Karpas-422 (cell line): ENCODE data around the gene MTG2. TPM values are rescaled to one million over a fixed set of nuclear protein-coding genes. Genes with fewer than 3 reads are reported as not detected.

ENCODE experiments used
- DNase-seq: peaks from one replicate; pipeline ENCODE4 v3.0.0-alpha.2; 2015
- H2AFZ ChIP-seq: fragments of 200-600 bp; sonication (generic); 2 replicates; pipeline ENCODE4 v1.6.1; 2014; ENCODE audit warnings: antibody characterized with exemption, low read length, mixed read lengths
- H3K27ac ChIP-seq: fragments of 200-600 bp; sonication (generic); 2 replicates; pipeline ENCODE4 v1.5.1; 2014; ENCODE audit warnings: mild to moderate bottlenecking, low read length, moderate library complexity
- H3K27me3 ChIP-seq: fragments of 200-600 bp; sonication (generic); 2 replicates; pipeline ENCODE4 v1.6.1; 2014; ENCODE audit warnings: low read length, mixed read lengths
- H3K36me3 ChIP-seq: fragments of 200-600 bp; sonication (generic); 2 replicates; pipeline ENCODE4 v1.6.1; 2014; ENCODE audit warnings: low read length, mixed read lengths; ENCODE audit not compliant: insufficient read depth
- H3K4me1 ChIP-seq: fragments of 200-600 bp; sonication (generic); 2 replicates; pipeline ENCODE4 v1.6.1; 2014; ENCODE audit warnings: mild to moderate bottlenecking, low read length, mixed read lengths
- H3K4me2 ChIP-seq: fragments of 200-600 bp; sonication (generic); 2 replicates; pipeline ENCODE4 v1.6.1; 2014; ENCODE audit warnings: low read length, low read depth, mild to moderate bottlenecking; ENCODE audit not compliant: poor library complexity, severe bottlenecking
- H3K4me3 ChIP-seq: fragments of 200-600 bp; sonication (generic); 2 replicates; pipeline ENCODE4 v1.5.1; 2014; ENCODE audit warnings: mild to moderate bottlenecking, antibody characterized with exemption, low read length, mixed read lengths
- H3K79me2 ChIP-seq: fragments of 200-600 bp; sonication (generic); 2 replicates; pipeline ENCODE4 v1.6.1; 2014; ENCODE audit warnings: mild to moderate bottlenecking, low read length, mixed read lengths
- H3K9ac ChIP-seq: fragments of 200-600 bp; sonication (generic); 2 replicates; pipeline ENCODE4 v1.6.0; 2014; ENCODE audit warnings: low read length
- H3K9me2 ChIP-seq: fragments of 200-600 bp; sonication (generic), shearing (Covaris generic); replicated peaks from 2 replicates; pipeline ENCODE4 v1.6.0; 2014; ENCODE audit warnings: mild to moderate bottlenecking, low read length, moderate library complexity; ENCODE audit not compliant: insufficient read depth
- H3K9me3 ChIP-seq: fragments of 300-700, 200-600 bp; sonication (generic); 2 replicates; pipeline ENCODE4 v1.6.1; 2014; ENCODE audit warnings: low read length, mixed read lengths
- H4K20me1 ChIP-seq: fragments of 200-600 bp; sonication (generic); 2 replicates; pipeline ENCODE4 v1.6.1; 2014; ENCODE audit warnings: mild to moderate bottlenecking, antibody characterized with exemption, low read length, low read depth; ENCODE audit not compliant: insufficient read depth
- total RNA-seq: library from RNA; depleted of rRNA; stranded (reverse); fragments of >200 nt; shearing (Covaris generic); gene quantifications from 2 replicates; pipeline ENCODE4 v1.2.3, GENCODE V29; 2014; ENCODE audit warnings: low replicate concordance

MTG2 gene
- total RNA-seq, 1 experiment from 2014 or later, result 20.2 TPM

- no peaks in the 10 kb centered on the region for H3K9me2 ChIP-seq
- H3K9ac ChIP-seq, result no peak overlapping the region
- no peaks in the 10 kb centered on the region for H3K27me3 ChIP-seq
- peak; percentile 88 for DNase-seq
- no peak overlapping the region for H3K27ac ChIP-seq
- H3K4me1 ChIP-seq, result peaks cover 36% of the 10 kb centered on the region
- peaks cover 72% of the 10 kb centered on the region for H4K20me1 ChIP-seq
- H3K4me3 ChIP-seq, result no peak overlapping the region
- no peak overlapping the region for H2AFZ ChIP-seq
- H3K36me3 ChIP-seq, result no peaks in the 10 kb centered on the region; the same call in 1 of the 2 replicates
- H3K79me2 ChIP-seq, result no peaks in the 10 kb centered on the region; the same call in 1 of the 2 replicates
- no peaks in the 10 kb centered on the region; the same call in 1 of the 2 replicates for H3K9me3 ChIP-seq
- H3K4me2 ChIP-seq, result no peak overlapping the region
These were observed 26.0 kb upstream of the MTG2 start for GRCh38 chr20:62156592-62157386.

- Histone ChIP-seq H3K4me2 (no peak overlapping the region), H3K4me3 (no peak overlapping the region), H3K79me2 (no peaks in the 10 kb centered on the region; the same call in 1 of the 2 replicates), H3K9ac (no peak overlapping the region), H3K9me2 (no peaks in the 10 kb centered on the region), H2AFZ (no peak overlapping the region), H4K20me1 (peaks cover 66% of the 10 kb centered on the region), H3K27me3 (no peaks in the 10 kb centered on the region), H3K4me1 (peaks cover 36% of the 10 kb centered on the region), H3K9me3 (no peaks in the 10 kb centered on the region; the same call in 1 of the 2 replicates), H3K36me3 (no peaks in the 10 kb centered on the region; the same call in 1 of the 2 replicates), H3K27ac (no peak overlapping the region)
- no peak for DNase-seq
These were observed 25.3 kb upstream of the MTG2 start for GRCh38 chr20:62157387-62158087.

GRCh38 chr20:62158088-62158400 lies 24.8 kb upstream of the MTG2 start:
- Histone ChIP-seq H3K79me2 (no peaks in the 10 kb centered on the region; the same call in 1 of the 2 replicates), H4K20me1 (peaks cover 66% of the 10 kb centered on the region)
- no peak for DNase-seq

GRCh38 chr20:62158541-62158940 lies 24.3 kb upstream of the MTG2 start:
- H3K27ac ChIP-seq, result peak overlapping the region; percentile 33; the same call in 1 of the 2 replicates
- H3K9me3 ChIP-seq, result no peaks in the 10 kb centered on the region
- peaks cover 62% of the 10 kb centered on the region for H4K20me1 ChIP-seq
- H3K27me3 ChIP-seq, result no peaks in the 10 kb centered on the region
- H2AFZ ChIP-seq, result no peak overlapping the region
- H3K9me2 ChIP-seq, result no peaks in the 10 kb centered on the region
- no peaks in the 10 kb centered on the region; the same call in 1 of the 2 replicates for H3K79me2 ChIP-seq
- H3K4me3 ChIP-seq, result peak overlapping the region; percentile 43; the same call in 1 of the 2 replicates
- H3K4me2 ChIP-seq, result peak overlapping the region; percentile 52
- peak; percentile 80 for DNase-seq
- H3K36me3 ChIP-seq, result no peaks in the 10 kb centered on the region
- H3K9ac ChIP-seq, result 0 out of 2 replicates have a peak overlapping the region, but pooled peaks have one; percentile 26
- peaks cover 36% of the 10 kb centered on the region for H3K4me1 ChIP-seq

More at GRCh38 chr20:62158088-62158400, 24.8 kb upstream of the MTG2 start:
- Histone ChIP-seq H3K4me2 (peak overlapping the region; percentile 52), H3K9me2 (no peaks in the 10 kb centered on the region), H3K9me3 (no peaks in the 10 kb centered on the region; the same call in 1 of the 2 replicates), H3K36me3 (no peaks in the 10 kb centered on the region; the same call in 1 of the 2 replicates), H3K9ac (no peak overlapping the region), H2AFZ (no peak overlapping the region), H3K4me3 (no peak overlapping the region; the same call in 1 of the 2 replicates), H3K4me1 (peaks cover 36% of the 10 kb centered on the region), H3K27me3 (no peaks in the 10 kb centered on the region), H3K27ac (no peak overlapping the region)

DNA sequence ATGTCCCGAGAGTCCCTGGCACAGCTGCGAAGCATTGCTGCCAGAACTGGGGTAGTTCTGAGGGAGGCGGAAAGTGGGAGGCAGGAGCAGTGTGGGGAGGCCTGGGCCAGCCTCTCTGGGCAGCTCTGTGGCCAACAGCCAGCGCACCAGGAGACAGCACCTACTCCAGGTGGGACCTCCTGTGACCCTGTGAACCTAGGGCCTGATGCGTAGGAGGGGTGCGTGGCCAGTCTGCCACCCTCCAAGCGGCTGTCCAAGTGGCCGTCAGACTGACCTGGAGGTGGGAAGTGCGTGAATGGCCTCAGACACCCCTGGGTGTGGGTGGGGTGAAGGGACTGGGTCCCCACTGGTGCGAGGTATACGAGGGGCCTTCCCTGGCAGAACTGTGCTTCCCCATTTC lies 23.8 kb upstream of the MTG2 start:
- no peaks in the 10 kb centered on the region for H3K9me2 ChIP-seq
- no peaks in the 10 kb centered on the region for H3K79me2 ChIP-seq
- peaks cover 36% of the 10 kb centered on the region for H3K4me1 ChIP-seq
- H3K36me3 ChIP-seq, result no peaks in the 10 kb centered on the region
- peak overlapping the region; percentile 33; the same call in 1 of the 2 replicates for H3K27ac ChIP-seq
- peak overlapping the region; percentile 26; the same call in 1 of the 2 replicates for H3K9ac ChIP-seq
- peak; percentile 74 for DNase-seq
- peak overlapping the region; percentile 32; the same call in 1 of the 2 replicates for H3K4me3 ChIP-seq
- no peaks in the 10 kb centered on the region for H3K27me3 ChIP-seq
- H3K4me2 ChIP-seq, result peak overlapping the region; percentile 52
- peaks cover 58% of the 10 kb centered on the region for H4K20me1 ChIP-seq
- H2AFZ ChIP-seq, result no peak overlapping the region
- no peaks in the 10 kb centered on the region for H3K9me3 ChIP-seq

DNA sequence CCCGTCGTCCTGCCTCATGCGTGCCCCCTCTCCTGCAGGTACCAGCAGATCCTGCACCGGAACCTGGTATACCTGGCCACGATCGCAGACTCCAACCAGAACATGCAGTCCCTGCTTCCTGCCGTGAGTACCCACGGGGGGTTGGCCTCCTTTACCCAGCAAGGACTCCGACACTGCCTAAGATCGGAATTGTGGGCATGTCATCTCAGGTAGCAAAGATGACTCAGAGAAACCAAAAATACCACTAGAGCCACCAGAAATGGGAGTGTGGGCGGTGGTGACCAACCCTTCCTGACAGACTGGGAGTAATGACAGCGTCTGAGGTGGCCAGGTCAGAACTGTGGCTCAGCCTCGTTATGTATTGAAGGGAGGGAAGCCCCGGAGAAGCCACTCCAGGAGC lies 23.0 kb upstream of the MTG2 start:
- no peaks in the 10 kb centered on the region for H3K27me3 ChIP-seq
- no peak overlapping the region for H3K4me3 ChIP-seq
- peaks cover 36% of the 10 kb centered on the region for H3K4me1 ChIP-seq
- H3K9me2 ChIP-seq, result no peaks in the 10 kb centered on the region
- no peak overlapping the region for H3K27ac ChIP-seq
- no peak overlapping the region for H3K4me2 ChIP-seq
- no peaks in the 10 kb centered on the region for H3K9me3 ChIP-seq
- no peak for DNase-seq
- H3K36me3 ChIP-seq, result no peaks in the 10 kb centered on the region
- H2AFZ ChIP-seq, result no peak overlapping the region
- peaks cover 51% of the 10 kb centered on the region for H4K20me1 ChIP-seq
- no peak overlapping the region for H3K9ac ChIP-seq
- no peaks in the 10 kb centered on the region for H3K79me2 ChIP-seq

GRCh38 chr20:62160253-62160652 lies 22.6 kb upstream of the MTG2 start:
- H3K4me1 ChIP-seq, result peaks cover 36% of the 10 kb centered on the region
- H3K9ac ChIP-seq, result no peak overlapping the region
- no peak overlapping the region for H3K4me2 ChIP-seq
- H4K20me1 ChIP-seq, result peaks cover 46% of the 10 kb centered on the region
- no peak for DNase-seq
- no peaks in the 10 kb centered on the region for H3K27me3 ChIP-seq
- H3K4me3 ChIP-seq, result no peak overlapping the region
- H3K79me2 ChIP-seq, result no peaks in the 10 kb centered on the region
- H3K9me3 ChIP-seq, result no peaks in the 10 kb centered on the region
- H2AFZ ChIP-seq, result no peak overlapping the region
- no peak overlapping the region for H3K27ac ChIP-seq
- H3K9me2 ChIP-seq, result no peaks in the 10 kb centered on the region
- no peaks in the 10 kb centered on the region for H3K36me3 ChIP-seq

DNA sequence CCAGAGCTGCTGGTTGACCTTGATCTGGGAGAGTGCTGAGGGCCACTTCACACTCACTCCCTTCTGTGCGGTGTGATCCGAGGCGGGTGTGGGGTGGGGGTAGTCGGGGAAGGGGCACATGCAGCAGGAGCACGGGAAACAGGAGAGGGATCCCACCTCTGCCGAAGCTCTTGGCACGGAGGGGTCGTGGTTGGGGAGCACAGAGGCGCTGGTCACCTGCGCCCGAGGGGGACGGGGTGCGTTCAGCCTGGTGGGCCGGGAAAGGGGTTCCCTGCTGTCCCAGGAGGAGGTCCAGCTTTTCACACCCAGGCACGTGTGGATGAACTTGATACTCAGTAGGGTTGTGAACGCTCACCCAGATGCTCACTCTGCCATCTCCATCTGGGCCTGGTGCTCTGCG lies 22.0 kb upstream of the MTG2 start:
- Histone ChIP-seq H3K79me2 (no peaks in the 10 kb centered on the region), H3K27me3 (no peaks in the 10 kb centered on the region), H3K4me1 (peaks cover 36% of the 10 kb centered on the region), H3K9me3 (no peaks in the 10 kb centered on the region), H3K4me2 (no peak overlapping the region), H3K36me3 (no peaks in the 10 kb centered on the region), H3K9me2 (no peaks in the 10 kb centered on the region), H2AFZ (no peak overlapping the region), H4K20me1 (peaks cover 40% of the 10 kb centered on the region), H3K27ac (no peak overlapping the region), H3K4me3 (no peak overlapping the region), H3K9ac (no peak overlapping the region)
- no peak for DNase-seq
